IMR-90 (cell line): ENCODE results near the gene ROBO1. TPM values are rescaled to one million over a fixed set of nuclear protein-coding genes. Genes with fewer than 3 reads are reported as not detected.
A peak's percentile ranks its signal among the peaks of the same experiment; 100 is the strongest.

Experiments used
- ATAC-seq: fragments of 200-7000 bp; cut with Tn5 transposase; 2 replicates; pipeline ENCODE4 v1.9.1; 2020; ENCODE audit warnings: low read depth, mild to moderate bottlenecking, moderate library complexity
- BruUV-seq: library from RNA; stranded (reverse); fragments of 400-500 nt; replicated peaks from 2 replicates; lab custom pipeline; 2021; lab: Mats Ljungman, UMichigan
- CTCF ChIA-PET: fragments of 300-600 bp; formaldehyde crosslinking; extraction: SDS; loops from one replicate; lab custom pipeline; 2021; ENCODE audit warnings: antibody characterized with exemption; lab: Yijun Ruan, JAX
- POLR2A ChIA-PET: fragments of 300-600 bp; sonication (Branson Sonifier 250); formaldehyde crosslinking; loops from one replicate; lab custom pipeline; 2022; ENCODE audit warnings: antibody characterized with exemption; ENCODE audit not compliant: unreplicated experiment; lab: Charles Lee
- DNase-seq: peaks from one replicate; pipeline ENCODE4 v3.0.0; 2013
- H2AFZ ChIP-seq: replicated peaks from 2 replicates; pipeline ENCODE3; 2013; ENCODE audit warnings: low read length, mild to moderate bottlenecking; ENCODE audit not compliant: poor library complexity
- H2AK5ac ChIP-seq: 2 replicates; pipeline ENCODE4 v1.6.1; 2013; ENCODE audit warnings: low read depth, low read length, inconsistent platforms
- H2AK9ac ChIP-seq: replicated peaks from 2 replicates; pipeline ENCODE3; 2013; ENCODE audit warnings: mild to moderate bottlenecking, low read depth, low read length, moderate library complexity; ENCODE audit not compliant: poor library complexity
- H2BK120ac ChIP-seq: 2 replicates; pipeline ENCODE4 v1.6.1; 2013; ENCODE audit warnings: low read depth, low read length, inconsistent platforms
- H2BK15ac ChIP-seq: 3 replicates; pipeline ENCODE4 v1.6.1; 2013; ENCODE audit warnings: low read depth, low read length, inconsistent platforms
- H2BK20ac ChIP-seq: 2 replicates; pipeline ENCODE4 v1.6.1; 2013; ENCODE audit warnings: low read depth, mild to moderate bottlenecking, inconsistent platforms, low read length, moderate library complexity
- H2BK5ac ChIP-seq: 2 replicates; pipeline ENCODE4 v1.6.1; 2013; ENCODE audit warnings: mild to moderate bottlenecking, low read depth, low read length, inconsistent platforms; ENCODE audit not compliant: poor library complexity, severe bottlenecking
- H3K14ac ChIP-seq: replicated peaks from 2 replicates; pipeline ENCODE4 v1.6.1; 2013; ENCODE audit warnings: low read depth, low read length, inconsistent platforms
- H3K18ac ChIP-seq: 2 replicates; pipeline ENCODE4 v1.6.1; 2013; ENCODE audit warnings: low read depth, low read length, control low read depth
- H3K23ac ChIP-seq: 2 replicates; pipeline ENCODE4 v1.6.1; 2013; ENCODE audit warnings: low read depth, low read length, inconsistent platforms
- H3K27ac ChIP-seq: 2 replicates; pipeline ENCODE4 v1.5.1; 2013; ENCODE audit warnings: mild to moderate bottlenecking, control low read depth, low read length; ENCODE audit not compliant: insufficient read depth
- H3K27me3 ChIP-seq: 2 replicates; pipeline ENCODE4 v1.6.1; 2013; ENCODE audit warnings: low read length; ENCODE audit not compliant: control insufficient read depth, insufficient read depth
- H3K36me3 ChIP-seq: 2 replicates; pipeline ENCODE4 v1.6.1; 2013; ENCODE audit warnings: low read length, mixed read lengths; ENCODE audit not compliant: control insufficient read depth, insufficient read depth
- H3K4ac ChIP-seq: 2 replicates; pipeline ENCODE4 v1.6.1; 2013; ENCODE audit warnings: low read depth, low read length, inconsistent platforms
- H3K4me1 ChIP-seq: 2 replicates; pipeline ENCODE4 v1.6.1; 2013; ENCODE audit warnings: low read length, mixed read lengths; ENCODE audit not compliant: control insufficient read depth, insufficient read depth
- H3K4me2 ChIP-seq: 2 replicates; pipeline ENCODE4 v1.6.1; 2013; ENCODE audit warnings: low read depth, mild to moderate bottlenecking, control low read depth, low read length, moderate library complexity
- H3K4me3 ChIP-seq: 2 replicates; pipeline ENCODE4 v1.5.1; 2013; ENCODE audit warnings: low read depth, mild to moderate bottlenecking, control low read depth, low read length, moderate library complexity; ENCODE audit not compliant: insufficient read depth
- H3K56ac ChIP-seq: 2 replicates; pipeline ENCODE4 v1.6.1; 2013; ENCODE audit warnings: low read length, inconsistent platforms; ENCODE audit not compliant: insufficient read depth; ENCODE audit errors: extremely low read depth
- H3K79me1 ChIP-seq, 2 experiments: 2 replicates each; pipeline ENCODE4 v1.6.1; 2013; ENCODE audit warnings: low read length in 2 of 2, inconsistent platforms in 1 of 2, low read depth in 1 of 2
- H3K9ac ChIP-seq: 2 replicates; pipeline ENCODE4 v1.6.1; 2013; ENCODE audit warnings: low read depth, low read length, control low read depth
- H3K9me1 ChIP-seq: 2 replicates; pipeline ENCODE4 v1.6.1; 2013; ENCODE audit warnings: low read length, inconsistent platforms; ENCODE audit not compliant: insufficient read depth
- H3K9me3 ChIP-seq: 2 replicates; pipeline ENCODE4 v1.6.1; 2013; ENCODE audit warnings: low read length; ENCODE audit not compliant: control insufficient read depth, insufficient read depth
- H4K20me1 ChIP-seq: 2 replicates; pipeline ENCODE4 v1.6.1; 2013; ENCODE audit warnings: low read length, inconsistent platforms; ENCODE audit not compliant: insufficient read depth
- H4K5ac ChIP-seq: 2 replicates; pipeline ENCODE4 v1.6.1; 2013; ENCODE audit warnings: mild to moderate bottlenecking, low read depth, low read length, control low read depth
- H4K8ac ChIP-seq, 2 experiments: 2 replicates each; pipeline ENCODE4 v1.6.1; 2013; ENCODE audit warnings: low read depth in 2 of 2, low read length in 2 of 2, control low read depth in 1 of 2, inconsistent platforms in 1 of 2
- H4K91ac ChIP-seq: 2 replicates; pipeline ENCODE4 v1.6.1; 2013; ENCODE audit warnings: low read depth, low read length, inconsistent platforms; ENCODE audit not compliant: insufficient read depth
- ELK1 ChIP-seq: fragments of 150-350 bp; IDR thresholded peaks from 2 replicates; pipeline ENCODE4 v1.6.1; 2016; ENCODE audit warnings: low read depth, mild to moderate bottlenecking, low read length, moderate library complexity, borderline replicate concordance
- MAZ ChIP-seq: IDR thresholded peaks from 2 replicates; pipeline ENCODE4 v1.6.1; 2012; ENCODE audit warnings: low read depth, mild to moderate bottlenecking, low read length, improper control_type of control experiment, moderate library complexity, borderline replicate concordance
- WGBS, 2 experiments: methylation state at CpG; one replicate each; pipeline versions ENCODE4 v1.1.5 to v1.1.7; 2013; ENCODE audit warnings: missing lambda C conversion rate in 2 of 2; ENCODE audit not compliant: insufficient read length in 1 of 2; ENCODE audit errors: extremely low coverage in 2 of 2; 5-methylcytosine and 5-hydroxymethylcytosine counted together
- dilution Hi-C: fragments of 300-500 bp; cut with HindIII; formaldehyde crosslinking; loops from one replicate; pipeline ENCODE4 v1.14.3; 2018; ENCODE audit warnings: low sequenced_read_pairs; ENCODE audit not compliant: unreplicated experiment
- in situ Hi-C: fragments of 300-500 bp; cut with MboI; formaldehyde crosslinking; loops from 3 replicates; pipeline ENCODE4 v1.14.3; 2019; ENCODE audit warnings: low sequenced_read_pairs, inconsistent platforms, mixed read lengths
- intact Hi-C: fragments of 100-400 bp; cut with micrococcal nuclease; formaldehyde crosslinking; loops from 2 replicates; pipeline ENCODE4 v1.10.0; 2022
- polyA plus RNA-seq, 3 experiments: library from polyadenylated mRNA; depleted of rRNA; stranded (reverse); fragments of >200 nt; gene quantifications; 2 replicates each; pipeline ENCODE4 v1.2.3, GENCODE V29; 2012; ENCODE audit warnings: low replicate concordance in 1 of 3
- total RNA-seq: library from RNA; depleted of rRNA; stranded (reverse); fragments of >200 nt; gene quantifications from 2 replicates; pipeline ENCODE4 v1.2.3, GENCODE V29; 2012

Gene ROBO1
- total and polyA plus RNA-seq, 2 of the 4 experiments (the other 2 are of a cell fraction) = 24.1 to 53.9 TPM

GRCh38 chr3:79018265-79018664, 749.5 kb downstream of the ROBO1 start:
- Histone ChIP-seq H3K56ac (peak overlapping the region; percentile 83), H4K5ac (peak overlapping the region; percentile 28; the same call in 1 of the 2 replicates), H3K4ac (peak overlapping the region; percentile 59), H4K20me1 (0 out of 2 replicates have a peak, but pooled peaks cover 3% of the 10 kb centered on the region), H2AK9ac (peak overlapping the region; percentile 88), H2BK5ac (peak overlapping the region; percentile 44), H3K27ac (peak overlapping the region; percentile 59), H3K9me1 (no peaks in the 10 kb centered on the region), H3K4me1 (peaks cover 1% of the 10 kb centered on the region; the same call in 1 of the 2 replicates), H3K36me3 (no peaks in the 10 kb centered on the region), H4K8ac (peak overlapping the region; percentile 43 to 53; a peak in 1 of 4 replicates), H3K23ac (peak overlapping the region; percentile 98), H2BK120ac (peak overlapping the region; percentile 17; the same call in 1 of the 2 replicates), H2BK20ac (peak overlapping the region; percentile 28; the same call in 1 of the 2 replicates), H3K4me2 (peak overlapping the region; percentile 89), H3K9ac (peak overlapping the region; percentile 90), H2AK5ac (peak overlapping the region; percentile 37; the same call in 1 of the 2 replicates), H3K79me1 (peaks cover 4 to 30% of the 10 kb centered on the region in 2 experiments), H3K27me3 (no peaks in the 10 kb centered on the region), H2BK15ac (peak overlapping the region; percentile 58; the same call in 1 of the 3 replicates), H3K9me3 (no peaks in the 10 kb centered on the region), H3K14ac (peak overlapping the region; percentile 89), H3K18ac (peak overlapping the region; percentile 44), H4K91ac (peak overlapping the region; percentile 31), H3K4me3 (peak overlapping the region; percentile 65), H2AFZ (peak overlapping the region; percentile 99)
- ChIA-PET CTCF (interaction anchor here (1.5 to 2.1 kb wide), 2 partner anchors 343 to 358 kb away, joined by 4 to 6 read pairs; no protein-coding TSS in a partner anchor), POLR2A (interaction anchor here (0.7 kb wide), 1 partner anchor 339 kb away, joined by 3 read pairs; no protein-coding TSS in a partner anchor)
- in situ Hi-C loops = no loop called here
- no peak for DNase-seq
- dilution Hi-C loops = no loop called here
- ATAC-seq = no peak
- intact Hi-C loops = loop anchor here (5.0 kb wide), 2 partner anchors 66 to 344 kb away; no protein-coding TSS in a partner anchor
- TF ChIP-seq ELK1 = no peak
- no peak for TF ChIP-seq MAZ
- 0% methylated on average over 7 of the region's 15 CpGs; no CpG with 5 or more reads in 1 of the 2 experiments for WGBS, 2 experiments
- BruUV-seq = no TSS peak
